ENCODE results near the gene ECD.
A peak's percentile ranks its signal among the peaks of the same experiment; 100 is the strongest.

ECD gene

DNA sequence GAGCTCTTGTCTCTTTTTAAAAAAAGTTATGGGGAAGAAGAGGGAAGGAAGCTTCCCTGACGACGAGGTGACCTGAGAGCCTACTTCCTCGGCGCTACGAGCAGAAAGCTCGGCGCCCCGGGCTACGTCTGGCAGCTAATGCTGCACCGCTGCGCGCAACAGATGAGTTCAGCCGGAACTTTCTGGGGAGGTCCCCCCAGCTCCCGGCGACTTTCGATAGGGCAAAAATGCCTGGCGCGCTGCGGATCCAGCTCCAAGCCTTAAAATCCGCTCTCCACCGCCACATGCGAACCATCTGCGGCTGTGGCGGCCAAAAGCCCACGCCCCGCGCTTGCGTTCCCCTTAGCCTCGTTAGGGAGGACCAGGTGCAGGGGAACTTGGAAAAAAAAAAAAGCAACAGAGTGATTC, 71.8 kb downstream of the ECD start:
- peak; percentile 45 for DNase-seq

DNA sequence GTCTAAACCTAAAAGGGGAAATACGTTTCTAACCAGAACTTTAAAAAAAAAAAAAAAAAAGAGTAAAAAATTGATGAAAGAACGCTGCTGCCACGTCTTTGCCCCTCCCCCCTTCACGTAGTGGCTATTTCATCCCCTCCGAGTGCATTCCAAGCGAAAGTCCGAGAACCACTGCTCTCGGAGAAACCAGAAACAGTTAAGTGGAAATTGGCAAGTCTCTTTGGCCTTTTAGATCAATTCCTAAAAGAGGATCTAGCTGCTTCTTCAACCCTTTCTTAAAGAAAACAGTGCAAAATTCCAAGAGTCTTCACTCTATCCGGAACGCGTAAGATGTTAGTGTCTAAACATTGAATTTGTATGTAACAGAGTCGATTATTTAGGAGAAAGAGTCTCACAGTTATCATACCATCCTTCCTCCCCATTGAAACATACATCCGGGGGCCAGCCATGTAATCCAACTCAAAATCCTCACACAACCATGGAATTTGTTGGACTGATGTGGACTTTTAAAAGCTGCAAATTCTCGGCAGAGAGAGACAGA, 72.3 kb downstream of the ECD start:
- DNase-seq: no peak

DNA sequence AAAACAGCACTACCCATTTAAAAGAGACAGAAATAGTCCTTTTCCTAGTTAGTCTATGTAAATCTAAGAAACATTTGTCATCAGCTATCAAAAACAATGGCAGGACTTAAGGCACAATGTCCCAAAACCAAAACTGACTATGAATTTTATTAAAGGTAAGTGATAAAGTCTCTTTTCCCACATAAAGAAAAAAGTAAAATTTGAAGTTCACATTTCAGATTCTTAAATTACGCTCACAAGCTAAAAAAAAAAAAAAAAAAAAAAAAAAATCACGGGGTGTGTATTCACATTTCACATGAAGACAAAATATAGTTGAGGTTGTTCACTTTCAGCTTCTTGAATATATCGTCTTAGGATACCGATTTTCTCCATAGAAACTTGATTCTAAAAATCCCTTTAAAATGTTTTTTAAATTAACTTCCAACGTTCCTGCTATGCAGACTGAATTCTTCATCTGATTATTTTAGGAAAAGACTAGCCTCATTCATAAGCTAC, 72.8 kb downstream of the ECD start:
- no peak for DNase-seq

DNA sequence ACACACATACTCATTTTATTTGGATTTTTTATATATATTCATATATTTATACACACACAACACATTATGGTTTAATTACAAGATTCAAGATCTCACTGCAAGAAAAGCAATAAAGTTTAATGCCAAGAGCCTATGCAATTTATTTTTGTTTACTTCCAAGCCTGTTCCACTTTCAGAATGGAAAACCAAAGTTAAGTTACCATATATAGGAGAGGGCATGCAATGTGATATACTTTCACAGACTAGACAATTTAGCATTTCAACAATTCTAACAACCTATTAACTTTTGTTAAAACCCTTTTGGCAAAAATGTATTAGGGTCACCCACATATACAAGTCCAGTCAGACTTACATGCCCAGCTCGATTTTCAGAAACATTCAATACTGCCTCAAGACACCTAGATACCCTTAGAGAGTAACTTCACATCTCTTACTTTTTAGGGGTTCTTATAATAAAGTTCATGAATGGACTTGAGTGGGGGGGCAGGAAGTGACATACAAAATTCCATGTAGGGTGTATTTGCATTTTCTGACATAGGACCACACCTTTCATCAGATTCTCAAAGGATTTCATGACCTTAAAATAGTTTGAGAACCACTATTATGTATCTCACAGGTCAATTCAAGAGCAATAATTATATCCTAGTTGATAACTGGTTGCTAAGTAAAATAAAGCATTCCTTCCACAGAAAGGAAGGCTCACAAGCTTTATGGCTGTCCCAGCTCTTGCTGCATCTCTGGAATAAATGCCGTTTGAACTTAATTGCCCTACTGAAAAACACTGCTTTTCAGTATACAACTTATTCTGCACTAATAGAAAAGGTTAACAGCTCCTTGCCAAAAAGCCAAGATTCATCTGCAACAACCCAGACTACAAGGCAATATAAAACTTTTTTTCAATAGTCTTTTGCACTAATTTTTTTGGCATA, 73.6 kb downstream of the ECD start:
- DNase-seq: no peak

DNA sequence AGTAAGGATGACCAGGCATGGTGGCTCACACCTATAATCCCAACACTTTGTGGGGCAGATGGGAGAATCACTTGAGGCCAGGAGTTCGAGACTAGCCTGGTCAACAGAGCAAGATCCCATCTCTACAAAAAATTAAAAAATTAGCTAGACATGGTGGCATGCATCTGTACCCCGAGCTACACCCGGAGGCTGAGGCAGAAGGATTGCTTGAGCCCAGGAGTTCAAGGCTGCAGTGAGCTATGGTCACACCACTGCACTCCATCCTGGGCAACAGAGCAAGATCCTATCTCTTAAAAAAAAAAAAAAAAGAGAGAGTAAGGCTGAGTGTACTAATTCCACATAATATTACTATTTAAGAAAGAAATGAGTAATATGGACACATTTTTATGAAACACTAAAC, 75.0 kb downstream of the ECD start:
- no peak for DNase-seq

DNA sequence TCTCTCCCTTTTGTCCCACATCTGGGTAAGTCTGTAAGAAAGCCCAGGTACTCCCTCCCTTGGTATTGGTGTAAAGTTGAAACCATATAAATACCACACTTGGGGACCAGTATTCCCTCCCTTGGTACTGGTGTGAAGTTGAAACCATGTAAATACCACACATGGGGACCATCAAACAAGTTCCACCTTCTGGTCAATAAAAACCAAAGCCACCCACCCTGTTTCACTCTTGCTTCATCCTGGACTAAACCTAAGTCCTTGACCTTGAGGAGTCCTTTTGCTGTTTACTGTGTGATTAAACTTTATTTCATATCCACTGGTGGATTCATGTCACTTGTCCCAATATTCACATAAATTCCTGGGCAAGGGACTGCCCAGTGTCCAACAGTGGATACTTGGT, 79.5 kb downstream of the ECD start:
- DNase-seq: no peak

DNA sequence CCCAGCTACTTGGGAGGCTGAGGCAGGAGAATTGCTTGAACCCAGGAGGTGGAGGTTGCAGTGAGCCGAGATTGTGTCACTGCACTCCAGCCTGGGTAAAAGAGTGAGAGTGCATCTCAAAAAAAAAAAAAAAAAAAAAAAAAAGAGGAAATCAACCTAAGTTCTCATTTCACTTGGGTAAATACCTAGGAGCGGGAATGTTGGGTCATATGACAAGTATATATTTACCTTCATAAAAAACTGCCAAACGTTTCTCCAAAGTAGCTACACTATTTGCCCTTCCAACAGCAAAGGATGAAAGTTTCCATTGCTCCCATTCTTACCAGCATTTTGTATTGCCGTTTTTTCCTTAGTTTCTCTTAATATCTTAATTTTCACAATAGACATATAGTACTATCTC, 81.0 kb downstream of the ECD start:
- no peak for DNase-seq

DNA sequence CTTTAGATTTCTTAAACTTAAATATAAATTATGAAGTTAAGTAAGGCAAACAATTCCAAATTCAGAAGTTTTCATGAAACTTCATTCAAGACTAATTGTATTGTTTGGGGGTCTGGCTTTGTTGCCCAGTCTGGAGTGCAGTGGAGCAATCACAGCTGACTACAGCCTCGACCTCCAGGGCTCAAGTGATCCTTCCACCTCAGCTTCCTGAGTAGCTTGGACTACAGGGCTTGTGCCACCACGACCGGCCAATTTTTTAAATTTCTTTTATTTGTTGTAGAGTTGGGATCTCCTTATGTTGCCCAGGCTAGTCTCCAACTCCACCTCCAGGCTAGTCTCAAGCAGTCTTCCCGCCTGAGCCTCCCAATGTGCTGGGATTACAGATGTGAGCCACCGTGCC, 83.6 kb downstream of the ECD start:
- DNase-seq: no peak
